Measurements from ENCODE around the gene SLC25A38.

The SLC25A38 gene

DNA sequence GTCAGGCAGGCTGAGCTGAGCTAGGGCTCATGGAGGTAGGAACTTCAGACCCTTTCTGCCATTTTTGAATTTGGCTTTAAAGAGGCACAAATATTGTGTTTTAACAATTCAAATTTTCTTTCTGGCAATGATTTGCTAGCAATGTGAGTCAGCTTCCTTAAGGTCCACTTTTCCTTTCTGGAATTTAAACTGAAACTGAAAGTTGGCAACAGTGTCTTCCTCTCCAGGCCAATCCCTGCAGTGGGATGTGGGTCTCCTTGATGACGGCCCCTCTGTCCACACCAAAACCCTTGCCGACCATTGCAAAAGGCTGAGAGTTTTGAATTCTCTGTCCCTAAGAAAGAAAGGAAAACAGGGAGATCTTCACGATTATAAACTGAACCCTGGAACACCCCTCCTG, 50.5 kb downstream of the SLC25A38 start:
- no peak for DNase-seq (ENCODE audit: low read depth in 3 of 3)

DNA sequence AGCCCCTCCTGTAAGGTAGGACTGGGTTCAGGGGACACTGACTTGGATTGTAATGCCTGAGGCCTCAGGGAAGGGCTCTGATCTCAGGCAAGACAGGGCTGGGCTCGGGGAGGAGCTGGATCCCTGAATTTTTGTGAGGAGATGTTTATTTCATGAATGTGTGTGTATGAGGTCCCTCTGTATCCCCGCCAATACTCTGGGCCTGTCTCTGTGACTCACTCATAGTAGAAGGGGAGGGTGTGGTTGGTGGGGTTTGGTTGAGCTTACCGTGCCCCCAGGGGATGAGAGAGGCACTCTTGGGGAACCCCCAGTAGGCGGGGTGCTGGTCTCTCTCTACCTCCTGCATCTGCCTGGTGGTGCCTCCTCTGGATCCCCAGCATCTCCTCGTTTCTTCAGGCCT, 51.4 kb downstream of the SLC25A38 start:
- no peak for DNase-seq (ENCODE audit: low read depth in 3 of 3)

DNA sequence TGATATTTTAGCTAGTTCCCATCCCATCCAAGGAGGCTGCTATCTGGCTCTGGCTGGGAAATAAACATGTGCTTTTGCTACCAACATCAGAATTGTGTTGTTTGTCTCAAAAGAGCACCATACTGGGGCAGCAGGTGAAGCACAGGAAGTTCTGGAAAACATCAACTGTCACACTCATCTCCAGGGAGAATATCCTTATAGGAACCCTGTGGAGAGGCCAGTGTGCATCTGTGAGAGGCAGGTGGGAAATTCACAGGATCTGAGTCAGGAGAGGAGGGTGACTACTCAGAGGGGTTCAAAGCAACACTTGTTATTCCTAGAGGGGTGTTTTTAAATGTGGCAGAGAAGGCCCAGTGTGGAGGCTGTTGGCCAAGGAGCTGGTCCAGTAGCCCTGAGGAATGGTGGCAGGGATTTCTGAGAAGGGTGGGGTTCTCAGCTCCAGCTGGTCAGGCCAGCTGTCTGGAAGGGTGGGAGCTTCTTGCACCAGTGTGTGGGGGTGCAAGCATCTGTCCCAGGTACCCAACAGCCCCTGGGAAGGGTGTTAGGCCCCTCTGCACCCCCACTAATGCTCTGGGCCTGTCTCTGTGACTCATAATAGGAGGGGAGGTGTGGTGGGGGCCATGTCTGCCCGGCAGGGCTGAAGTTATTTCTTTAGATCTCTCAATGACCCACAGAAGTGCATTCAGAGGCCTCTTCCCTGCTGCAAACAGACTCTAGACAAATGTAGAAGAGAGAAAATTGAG, 52.0 kb downstream of the SLC25A38 start:
- no peak for DNase-seq (ENCODE audit: low read depth in 3 of 3)

DNA sequence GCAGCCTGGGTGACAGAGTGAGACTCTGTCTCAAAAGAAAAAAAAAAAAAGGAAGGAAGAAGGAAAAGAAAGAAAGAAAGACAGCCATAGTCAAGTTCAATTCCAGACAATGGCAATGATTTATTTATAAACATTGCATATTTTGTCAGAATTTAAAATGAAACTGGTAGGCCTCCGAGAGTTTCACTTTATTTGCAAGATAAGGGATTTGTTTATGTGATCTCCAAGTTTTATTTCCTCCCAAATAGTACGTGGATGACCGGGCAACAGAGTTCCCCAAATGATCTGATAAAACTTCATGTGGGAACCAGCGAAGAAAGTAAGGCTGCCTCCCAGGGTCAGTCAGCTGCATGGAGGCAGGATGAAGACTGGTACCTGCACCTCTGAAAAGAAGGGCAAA, 55.7 kb downstream of the SLC25A38 start:
- no peak for DNase-seq (ENCODE audit: low read depth in 3 of 3)

DNA sequence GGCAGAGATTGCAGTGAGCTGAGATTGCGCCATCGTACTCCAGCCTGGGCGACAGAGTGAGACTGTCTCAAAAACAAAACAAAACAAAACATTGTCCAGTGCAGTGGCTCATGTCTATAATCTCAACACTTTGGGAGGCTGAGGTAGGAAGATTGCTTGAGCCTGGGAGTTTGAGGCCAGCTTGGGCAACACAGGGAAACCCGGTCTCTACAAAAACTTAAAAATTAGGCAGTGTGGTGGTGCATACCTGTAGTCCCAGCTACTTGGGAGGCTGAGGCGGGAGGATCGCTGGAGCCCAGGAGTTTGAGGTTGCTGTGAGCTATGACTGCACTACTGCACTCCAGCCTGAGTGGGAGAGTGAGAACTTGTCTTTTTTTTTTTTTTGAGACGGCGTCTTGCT, 57.1 kb downstream of the SLC25A38 start:
- no peak for DNase-seq (ENCODE audit: low read depth in 3 of 3)

DNA sequence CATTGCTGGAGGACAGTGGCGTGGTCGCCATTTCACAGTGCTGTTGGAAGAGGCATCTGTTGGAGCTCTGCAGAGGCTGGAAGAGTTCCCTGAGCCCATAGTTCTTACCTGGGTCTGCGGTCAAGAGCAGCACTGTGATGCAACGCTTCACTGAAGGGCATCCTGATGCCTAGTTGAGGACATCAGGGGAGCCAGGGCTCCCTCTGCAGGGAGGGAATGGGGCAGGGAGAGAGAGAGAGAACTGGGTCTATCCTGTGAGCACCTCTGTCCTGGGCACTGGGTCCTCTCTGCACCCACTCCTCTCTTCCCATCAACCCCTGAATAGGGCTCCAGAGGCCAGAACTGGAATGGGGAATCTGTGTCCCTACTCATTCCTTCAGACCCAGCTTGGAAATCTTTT, 60.4 kb downstream of the SLC25A38 start:
- DNase-seq (ENCODE audit: low read depth in 3 of 3): no peak

GRCh38 chr3:39445927-39446326, 62.8 kb downstream of the SLC25A38 start:
- no peak for DNase-seq (ENCODE audit: low read depth in 3 of 3)

DNA sequence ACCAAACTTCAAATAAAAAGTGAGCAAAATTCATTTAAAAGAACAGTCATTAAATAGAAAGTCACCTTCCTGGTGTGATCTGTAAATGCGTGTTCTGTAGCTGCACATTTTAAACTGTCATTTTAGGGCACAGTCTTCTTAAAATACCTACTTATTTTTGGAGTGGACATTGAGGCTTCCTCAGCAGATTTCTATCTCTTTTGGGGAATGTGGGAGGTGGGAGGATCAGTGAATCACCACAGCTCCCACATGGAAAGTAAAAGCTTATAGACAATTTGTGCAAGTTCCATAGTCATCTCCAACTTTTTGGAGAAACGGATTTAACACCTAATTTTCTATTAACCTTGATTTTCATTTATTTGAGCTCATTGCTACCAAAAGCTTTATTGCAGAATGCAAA, 63.3 kb downstream of the SLC25A38 start:
- no peak for DNase-seq (ENCODE audit: low read depth in 3 of 3)

Measured in stimulated activated CD4-positive, alpha-beta T cell treated with anti-CD3 and anti-CD28 coated beads, TNF-alpha, amount 100 ng/mL, for 48 hours (primary cell).